Cerebellar cortex (tissue), 1 donor: Measurements from ENCODE around the gene SIGLEC12.

Experiments
- DNase-seq: peaks from one replicate; pipeline ENCODE4 v3.0.0-alpha.2; 2015; ENCODE audit warnings: low spot score

Gene SIGLEC12

DNA sequence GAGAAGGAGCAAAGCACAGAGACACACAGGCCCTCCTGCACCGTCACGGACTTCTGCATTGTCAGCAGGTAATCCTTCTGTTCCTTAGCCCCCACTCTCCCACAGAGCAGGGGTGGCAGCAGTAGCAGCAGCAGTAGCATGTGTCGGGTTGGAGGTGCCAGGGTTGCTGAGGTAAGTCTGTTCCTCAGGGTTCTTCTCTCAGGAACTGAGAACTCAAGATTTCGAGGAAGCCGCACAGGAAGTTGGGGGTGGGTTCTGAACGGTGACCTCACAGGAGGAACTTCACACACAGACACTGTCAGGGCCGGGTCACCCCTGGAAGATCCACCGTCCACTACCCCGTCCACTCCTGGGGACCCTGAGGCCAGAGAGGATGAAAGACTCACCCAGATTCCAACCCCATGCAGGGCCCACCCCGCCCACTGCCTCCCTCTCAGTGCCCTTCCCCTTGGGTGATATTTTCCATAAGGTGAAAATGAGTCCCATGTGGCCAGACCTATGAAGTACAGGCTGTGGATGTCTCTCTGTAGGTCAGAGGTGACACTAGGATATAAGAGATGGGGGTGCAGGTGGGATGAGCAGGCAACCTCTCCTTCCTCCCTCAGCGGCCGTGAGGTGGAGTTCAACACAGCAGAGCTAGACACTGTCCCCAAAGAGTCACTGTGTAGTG, at the start of gene SIGLEC12:
SIGLEC12 (minus strand) TSS at position 207 of the 670 bp plus-strand sequence; CDS start at position 140, 67 bp downstream.
- DNase-seq: no peak

DNA sequence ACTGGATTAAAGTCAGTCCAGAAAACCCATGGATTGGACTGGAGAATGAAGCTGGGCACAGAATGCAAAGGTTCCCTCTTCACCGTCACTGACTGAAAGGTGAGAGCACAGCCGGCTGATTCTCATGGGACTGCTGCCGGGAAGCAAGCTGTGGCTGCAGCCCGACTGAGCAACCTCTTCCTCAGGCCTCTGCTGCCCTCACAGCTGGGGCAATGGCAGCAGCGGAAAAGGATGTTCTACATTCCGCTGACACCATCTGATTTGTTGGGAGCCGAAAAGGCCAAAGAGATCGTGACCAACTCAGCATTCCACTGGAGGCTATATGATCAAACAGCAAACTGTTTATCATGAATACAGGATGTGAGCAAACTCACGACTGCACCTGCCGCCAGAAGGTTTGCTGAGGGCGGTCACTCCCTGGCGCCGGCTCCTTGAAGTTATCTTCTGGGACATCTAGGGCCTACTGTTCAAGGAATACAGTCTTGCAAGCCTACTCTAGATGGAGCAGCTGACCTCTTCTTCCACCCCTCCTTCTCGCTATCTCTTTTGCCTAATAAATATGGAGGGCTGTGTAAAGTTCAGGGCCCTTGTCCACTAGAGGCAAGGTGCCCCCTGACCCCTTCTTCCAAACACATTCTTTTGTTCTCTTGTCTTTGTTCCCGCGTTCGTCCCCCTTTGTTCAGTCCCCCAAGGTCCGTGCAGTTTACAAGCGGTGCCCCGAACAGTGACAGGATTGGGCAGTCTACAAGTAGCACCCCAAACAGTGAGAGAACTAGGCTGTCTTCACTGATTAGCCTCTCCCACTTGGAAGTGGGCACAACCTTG, 49.5 kb upstream of the SIGLEC12 start:
- no peak for DNase-seq

DNA sequence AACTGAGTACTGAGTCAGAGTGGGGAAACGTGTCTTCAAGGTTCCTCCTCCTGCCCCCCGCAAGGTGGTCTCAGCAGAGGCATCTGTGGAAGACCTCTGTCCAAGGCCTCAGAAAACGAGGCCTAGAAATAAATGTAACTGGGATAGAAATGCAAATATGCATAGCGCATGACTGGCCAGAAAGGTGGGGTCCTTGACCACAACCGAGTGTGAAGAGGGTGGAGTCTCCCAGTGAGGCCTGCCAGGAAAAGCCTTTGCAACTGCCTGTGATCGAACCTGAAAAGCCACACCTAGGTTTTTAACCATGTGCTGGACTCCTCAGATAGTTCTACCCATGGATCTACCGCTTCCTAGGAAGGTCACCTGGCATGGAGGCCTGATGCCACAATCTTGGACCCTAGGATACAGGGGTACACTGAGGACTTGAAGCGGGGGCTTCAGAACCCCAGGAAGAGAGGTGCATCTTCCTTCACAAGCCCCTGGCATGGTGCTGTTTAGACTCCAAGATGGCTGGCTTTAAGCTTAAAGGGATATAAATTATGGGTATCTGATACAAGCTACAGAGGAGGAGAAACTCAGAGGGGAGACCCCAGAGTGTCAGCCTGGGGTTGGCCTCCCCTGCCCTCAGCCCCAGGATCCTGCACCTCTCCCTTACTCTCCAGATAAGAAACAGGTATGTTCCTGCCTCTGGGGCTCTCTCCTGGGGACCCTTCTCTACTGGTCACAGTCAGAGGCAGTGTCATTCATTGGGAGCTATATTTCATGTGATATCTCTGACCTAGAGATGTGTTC, 48.1 kb upstream of the SIGLEC12 start:
- DNase-seq: no peak

DNA sequence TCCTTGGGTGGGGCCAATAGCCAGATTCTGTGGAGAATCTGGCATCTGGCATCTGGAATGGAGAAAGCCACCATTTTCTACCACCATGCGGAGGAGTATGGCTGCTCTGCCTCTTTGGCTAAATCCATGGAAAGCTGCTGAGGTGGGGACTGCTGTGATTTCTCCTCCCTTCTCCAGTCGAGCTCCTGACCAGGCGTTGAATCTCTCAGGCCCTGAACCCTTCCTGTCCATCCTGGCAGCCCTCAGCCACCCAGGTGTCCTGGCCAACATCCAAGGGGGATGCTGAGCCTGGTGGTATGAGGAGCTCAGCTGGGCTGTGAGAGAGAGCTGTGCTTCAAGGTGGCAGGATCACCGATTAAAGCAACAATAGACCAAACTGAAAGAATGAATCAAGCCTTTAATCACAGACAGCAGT, 47.3 kb upstream of the SIGLEC12 start:
- no peak for DNase-seq

DNA sequence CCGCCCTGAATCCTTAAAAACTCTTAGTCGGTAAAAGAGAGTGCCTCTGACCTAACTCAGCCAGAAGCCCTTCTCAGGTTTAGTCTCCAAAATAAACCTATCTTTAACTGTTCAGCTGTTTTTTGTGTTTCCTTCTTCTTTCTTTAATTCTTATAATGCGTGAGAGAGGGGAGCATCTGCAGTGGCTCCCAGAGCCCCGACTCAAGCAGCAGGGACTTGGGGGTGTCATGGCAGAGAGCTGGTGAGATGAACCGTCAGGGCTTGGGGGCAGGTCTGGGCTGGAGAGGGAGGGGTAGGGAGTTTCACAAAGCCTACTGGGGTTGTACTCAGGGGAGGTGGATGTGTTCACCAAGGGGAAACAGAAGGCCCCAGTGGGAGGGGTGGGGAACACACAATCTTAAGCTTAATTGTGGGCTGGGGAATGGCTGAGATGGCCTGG, 46.6 kb upstream of the SIGLEC12 start:
- DNase-seq: no peak

DNA sequence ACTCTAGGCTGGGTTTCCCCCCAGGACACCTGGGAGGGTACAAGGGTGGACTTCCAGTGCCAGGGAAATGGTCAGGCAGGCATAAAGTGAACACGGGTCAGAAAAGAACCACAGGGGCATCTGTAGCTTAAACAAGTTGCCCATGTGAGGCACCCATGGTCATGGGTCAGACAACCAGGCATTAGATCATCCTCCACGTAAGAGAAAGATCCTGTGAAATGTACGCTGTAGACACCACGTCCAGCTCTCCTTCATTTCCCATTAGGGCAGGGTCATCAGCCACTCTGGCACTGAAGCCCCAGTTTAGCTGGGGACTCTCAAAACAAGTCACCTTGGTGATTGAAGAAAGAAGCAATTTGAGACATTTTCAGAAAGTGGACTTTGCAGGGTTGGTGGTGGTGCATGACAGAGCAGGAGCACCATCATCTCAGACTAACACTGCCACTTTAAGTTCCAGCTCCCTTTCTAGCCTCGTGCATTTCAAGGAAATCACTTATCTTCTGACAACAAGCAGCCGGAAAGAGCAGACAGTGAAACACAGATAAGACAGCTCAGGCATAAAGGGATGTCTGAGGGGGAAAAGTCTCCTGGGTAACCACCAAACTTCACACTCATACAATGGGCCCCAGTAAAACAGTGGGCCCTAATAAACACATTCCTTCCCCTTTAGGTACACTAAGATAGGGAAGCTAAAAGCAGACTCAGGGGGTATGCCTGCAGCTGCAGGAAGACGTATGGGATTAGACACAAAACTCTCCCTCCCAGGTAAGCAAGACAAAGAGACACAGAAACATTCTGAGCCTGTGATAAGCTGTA, 46.0 kb upstream of the SIGLEC12 start:
- no peak for DNase-seq

DNA sequence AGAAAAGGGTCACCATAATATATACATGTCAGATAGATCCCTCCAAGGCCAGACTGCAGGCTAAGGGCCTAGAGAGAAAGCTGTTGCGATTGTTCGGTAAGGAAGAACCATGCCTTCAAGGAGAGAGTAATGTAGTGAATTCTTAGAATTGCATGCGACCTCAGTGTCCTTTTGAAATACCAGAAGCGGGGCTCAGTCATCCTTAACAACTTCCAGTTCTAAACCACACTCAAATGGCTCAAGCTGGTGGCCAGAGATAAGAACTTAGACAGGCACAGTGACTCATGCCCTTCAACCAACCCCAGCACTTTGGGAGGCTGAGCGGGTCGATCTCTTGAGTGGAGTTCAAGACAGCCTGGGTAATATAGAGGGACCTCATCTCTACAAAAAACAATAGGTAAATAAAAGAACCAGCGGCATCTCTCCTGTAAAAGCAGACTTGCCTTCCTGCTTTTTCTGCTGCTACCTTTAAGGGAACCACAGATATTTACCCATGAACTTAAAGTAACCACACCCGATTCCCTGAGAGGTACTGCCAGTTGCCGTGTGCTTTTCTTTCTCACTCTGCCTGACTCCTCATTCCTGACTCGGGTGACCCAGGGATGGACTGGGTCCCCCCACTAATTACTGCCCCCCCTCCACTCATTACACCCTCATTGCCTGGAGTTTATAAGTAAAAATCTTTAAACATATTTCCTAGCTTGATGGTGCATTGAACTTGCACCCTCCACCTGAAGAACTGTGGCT, 45.2 kb upstream of the SIGLEC12 start:
- no peak for DNase-seq

DNA sequence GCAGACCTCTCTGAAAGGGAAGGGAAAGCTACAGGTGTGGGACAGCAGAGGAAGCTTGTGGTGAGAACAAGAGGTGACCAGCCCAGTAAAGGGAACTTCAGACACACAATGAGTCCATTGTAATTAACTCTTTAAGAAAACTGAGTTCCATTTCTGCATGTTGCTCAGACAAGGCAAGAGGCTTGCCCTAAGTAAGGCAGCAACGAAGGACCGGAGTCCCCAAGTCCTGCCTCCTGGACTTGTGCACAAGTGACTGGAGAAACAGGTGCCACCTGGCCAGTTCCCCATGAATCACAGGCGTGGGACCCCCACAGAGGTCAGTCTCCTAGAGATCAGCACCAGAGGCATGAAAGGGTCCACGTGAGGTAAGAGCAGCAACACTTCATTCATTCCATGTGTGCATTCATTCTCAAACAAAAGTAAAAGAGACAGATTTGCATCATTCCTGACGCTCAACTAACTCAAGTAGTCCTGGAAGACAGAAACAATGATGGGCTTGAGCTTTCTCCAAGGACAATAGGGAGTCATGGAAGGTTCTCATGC, 44.6 kb upstream of the SIGLEC12 start:
- no peak for DNase-seq

DNA sequence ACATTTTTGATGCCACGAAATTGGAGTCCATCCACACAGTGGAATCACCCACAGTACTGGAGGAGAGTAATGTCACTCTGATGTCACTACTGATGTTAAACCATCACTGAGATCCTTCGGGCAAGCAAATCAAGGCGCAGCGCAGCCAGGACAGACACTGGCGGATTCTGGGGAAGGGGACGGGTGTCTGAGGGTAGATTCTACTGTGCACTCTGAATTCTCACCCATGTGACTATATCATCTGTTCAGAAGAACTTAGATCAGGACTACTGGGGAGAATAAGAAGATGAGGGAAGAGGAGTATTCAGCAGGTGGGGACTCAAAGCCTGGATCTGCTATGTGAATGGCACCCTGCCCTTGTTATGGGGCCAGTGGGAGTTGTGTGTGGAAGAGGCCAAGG, 42.4 kb upstream of the SIGLEC12 start:
- DNase-seq: no peak

DNA sequence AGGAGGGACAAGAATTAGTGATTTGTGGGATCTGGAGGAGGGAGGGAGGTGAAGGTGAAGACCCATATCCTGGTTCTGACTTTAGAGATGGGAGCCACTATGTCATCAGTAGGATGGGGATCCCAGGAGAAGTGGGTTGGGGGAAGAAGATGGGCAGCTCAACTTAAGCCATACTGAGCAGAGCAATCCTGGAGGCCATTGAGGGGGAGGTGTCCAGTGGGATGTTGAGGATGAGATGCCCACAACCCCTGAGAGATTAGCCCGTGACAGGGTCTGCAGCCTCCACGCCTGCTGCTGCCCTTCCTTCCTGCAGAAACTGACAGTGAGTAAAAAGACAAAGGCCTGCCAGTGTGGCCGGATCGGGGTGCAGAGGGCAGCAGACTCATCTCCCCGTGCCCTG, 41.1 kb upstream of the SIGLEC12 start:
- DNase-seq: no peak

DNA sequence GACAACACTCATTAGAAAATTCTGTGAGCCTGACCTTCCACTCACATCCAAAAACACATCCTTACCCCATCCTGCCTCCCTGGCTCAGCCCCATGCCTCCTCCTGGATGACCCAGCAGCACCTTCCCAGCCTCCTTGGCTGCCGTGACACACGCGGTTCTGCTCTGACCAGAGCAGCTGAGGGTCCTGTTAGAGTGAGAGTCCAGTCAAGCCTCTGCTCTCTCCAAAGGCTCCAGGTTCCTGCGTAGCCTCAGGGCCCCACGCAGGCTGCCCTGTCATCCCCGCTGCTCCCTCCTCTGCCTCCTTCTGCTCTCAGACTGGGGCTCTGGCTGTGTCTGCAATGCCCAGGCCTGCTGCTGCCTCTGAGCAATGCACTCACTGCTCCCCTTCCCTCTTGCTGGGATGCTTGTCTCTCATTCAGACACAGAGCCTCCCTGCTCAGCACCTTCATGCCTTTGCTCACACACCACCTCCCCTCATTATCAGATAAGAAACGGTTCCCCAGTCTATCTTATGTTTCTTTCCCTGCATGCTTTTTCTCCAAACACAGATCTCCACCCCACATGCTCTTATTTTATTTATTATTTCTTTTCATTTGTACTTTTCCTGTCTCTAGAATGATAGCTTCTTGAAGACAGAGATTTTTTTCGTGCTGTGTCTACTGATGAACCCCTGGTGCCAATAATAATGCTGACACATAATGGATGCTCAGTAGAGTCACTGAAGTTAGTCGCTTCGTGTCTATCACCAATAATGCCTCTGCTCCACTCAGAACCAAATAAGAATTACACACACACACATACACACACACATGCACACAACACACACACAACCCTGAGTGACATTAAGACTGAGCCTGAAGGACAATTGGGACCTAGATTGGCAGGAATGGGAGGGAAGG, 40.1 kb upstream of the SIGLEC12 start:
- DNase-seq: no peak

DNA sequence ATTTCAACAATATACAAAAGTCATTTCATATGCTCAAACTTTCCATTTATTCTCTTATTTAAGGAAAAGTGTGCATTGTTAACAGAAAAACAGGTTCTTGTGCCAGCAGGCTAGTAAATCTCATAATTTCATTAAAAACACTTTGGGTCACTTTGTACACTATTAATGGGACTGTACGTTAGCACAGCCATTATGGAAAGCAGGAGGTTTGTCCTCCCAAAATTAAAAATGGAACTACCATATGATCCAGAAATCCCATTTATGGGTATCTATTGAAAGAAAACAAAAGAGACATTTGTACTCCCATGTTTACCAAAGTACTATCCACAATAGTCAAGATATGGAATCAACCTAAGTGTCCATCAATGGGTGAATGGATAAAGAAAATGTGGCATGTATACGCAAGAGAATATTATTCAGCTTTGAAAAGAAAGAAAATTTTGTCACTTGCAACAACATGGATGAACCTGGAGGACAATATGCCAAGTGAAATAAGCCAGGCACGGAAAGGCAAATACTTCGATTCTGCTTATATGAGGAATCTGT, 38.3 kb upstream of the SIGLEC12 start:
- DNase-seq: no peak

DNA sequence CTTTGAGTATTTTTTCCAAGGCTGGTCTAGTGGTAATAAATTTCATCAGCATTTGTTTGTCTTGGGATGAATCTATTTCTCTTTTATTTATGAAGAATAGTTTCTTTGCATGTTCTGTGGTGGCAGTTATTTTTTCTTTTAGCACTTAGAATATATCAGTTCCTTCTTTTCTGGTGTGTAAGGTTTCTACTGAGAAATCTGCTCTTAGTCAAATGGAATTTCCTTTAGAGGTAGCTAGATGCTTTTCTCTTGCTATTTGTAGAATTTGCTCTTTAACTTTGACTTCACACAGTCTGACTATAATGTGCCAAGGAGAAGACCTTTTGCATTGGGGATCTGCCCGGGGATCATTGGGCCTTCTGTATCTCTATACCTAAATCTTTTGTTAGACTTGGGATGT, 33.9 kb upstream of the SIGLEC12 start:
- DNase-seq: no peak

DNA sequence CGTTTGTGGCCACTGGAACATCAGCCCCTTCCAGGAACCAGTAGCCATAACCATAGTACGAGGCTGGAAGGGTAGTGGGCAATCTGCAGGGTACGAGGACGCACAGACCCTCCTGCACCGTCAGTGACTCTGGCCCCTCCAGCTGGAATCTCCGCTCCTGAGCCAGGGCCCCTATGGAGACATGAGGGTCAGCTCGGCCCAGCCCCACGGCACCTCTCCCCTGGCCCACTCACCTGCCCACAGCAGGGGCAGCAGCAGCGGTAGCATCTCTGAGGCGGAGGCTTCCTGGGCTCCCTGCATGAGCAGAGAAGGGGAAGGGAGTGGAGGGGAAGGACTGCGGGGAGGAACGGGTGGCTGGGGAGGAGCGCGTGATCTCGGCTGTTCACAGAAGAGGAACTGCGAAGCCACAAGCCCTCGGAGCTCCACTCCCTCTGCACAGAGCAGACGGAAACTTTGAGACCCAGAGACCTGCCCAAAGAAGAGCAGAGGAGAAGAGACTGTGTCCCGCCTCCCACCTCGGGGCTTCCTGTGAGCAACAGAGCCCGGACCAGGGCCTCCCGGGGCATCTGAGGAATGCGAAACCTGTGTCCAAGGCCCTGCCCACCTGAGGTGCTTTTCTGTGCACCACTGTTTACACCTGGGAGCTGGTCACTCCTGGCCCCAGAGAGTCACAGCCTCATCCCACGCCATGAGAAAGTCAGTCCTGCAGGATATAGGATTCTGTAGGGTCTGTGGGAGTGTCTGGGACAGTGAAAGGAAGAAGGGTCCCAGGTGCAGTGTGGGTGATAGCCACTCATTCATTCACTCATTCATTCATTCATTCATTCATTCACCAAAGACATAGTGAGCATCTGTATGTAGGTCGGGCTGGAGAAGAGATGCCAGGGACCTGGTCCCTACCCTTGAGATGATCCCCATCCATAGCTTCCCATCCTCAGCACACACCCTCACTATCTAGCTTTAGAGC, 30.0 kb upstream of the SIGLEC12 start, which contains the start of gene SIGLEC6:
SIGLEC6 (minus strand) TSS at position 322 of the 967 bp plus-strand sequence; CDS start at position 300, 22 bp downstream.
- DNase-seq: no peak

DNA sequence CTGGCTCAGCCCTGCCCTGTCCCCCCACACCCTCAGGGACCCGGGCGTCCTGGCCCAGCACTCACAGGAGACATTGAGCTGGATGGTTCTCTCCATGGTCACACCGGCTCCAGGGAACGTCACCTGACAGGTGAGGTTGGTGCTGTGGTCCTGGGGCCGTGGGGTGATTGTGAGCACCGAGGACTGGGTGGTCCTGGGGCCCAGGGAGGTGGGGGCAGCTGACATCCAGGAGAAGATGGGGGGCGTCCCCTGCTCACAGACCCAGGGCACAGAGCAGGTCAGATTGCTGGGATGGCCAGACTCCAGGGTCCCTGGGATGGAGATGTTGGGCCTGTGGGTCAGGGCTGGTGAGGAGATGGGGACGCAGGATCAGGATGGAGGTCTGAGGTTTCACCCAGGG, 29.0 kb upstream of the SIGLEC12 start:
- no peak for DNase-seq

DNA sequence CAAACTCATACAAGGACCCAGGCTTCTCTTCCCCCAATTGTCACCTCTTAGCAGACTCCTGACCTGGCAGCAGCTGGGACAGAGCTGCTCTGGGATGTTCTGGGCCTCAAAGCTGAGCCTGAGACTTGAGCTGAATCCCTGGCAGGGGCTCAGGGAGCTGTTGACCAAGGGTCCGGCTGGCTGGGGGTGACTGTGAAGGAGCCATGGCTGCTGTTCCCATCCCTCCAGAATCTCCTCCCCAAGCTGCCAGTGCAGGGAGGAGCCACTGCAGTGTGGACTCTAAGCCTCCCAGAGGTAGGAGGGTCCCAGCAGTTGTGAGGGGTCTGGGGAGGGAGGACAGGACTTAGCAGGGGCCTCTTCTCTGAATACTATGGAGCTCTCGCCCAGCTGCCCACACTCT, 27.7 kb upstream of the SIGLEC12 start:
- no peak for DNase-seq

DNA sequence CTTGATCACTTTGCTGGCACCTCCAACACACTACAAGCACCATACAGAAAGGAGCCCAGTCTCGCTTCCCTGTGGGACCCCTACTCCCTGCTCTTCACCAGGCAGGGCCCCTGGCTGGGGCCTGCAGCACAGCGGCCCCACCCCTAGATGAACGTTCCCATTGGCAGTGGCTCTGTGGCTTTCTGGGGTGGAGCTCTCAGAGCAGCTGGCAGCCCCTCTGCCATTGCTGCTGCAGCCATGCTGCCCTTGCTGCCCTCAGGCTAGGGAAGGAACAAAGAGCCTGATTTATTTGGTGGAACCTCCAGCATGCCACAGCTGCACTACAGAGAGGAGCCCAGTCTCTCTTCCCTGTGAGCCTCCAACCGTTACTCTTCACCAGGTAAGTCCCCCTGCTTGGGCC, 24.1 kb upstream of the SIGLEC12 start:
- no peak for DNase-seq

DNA sequence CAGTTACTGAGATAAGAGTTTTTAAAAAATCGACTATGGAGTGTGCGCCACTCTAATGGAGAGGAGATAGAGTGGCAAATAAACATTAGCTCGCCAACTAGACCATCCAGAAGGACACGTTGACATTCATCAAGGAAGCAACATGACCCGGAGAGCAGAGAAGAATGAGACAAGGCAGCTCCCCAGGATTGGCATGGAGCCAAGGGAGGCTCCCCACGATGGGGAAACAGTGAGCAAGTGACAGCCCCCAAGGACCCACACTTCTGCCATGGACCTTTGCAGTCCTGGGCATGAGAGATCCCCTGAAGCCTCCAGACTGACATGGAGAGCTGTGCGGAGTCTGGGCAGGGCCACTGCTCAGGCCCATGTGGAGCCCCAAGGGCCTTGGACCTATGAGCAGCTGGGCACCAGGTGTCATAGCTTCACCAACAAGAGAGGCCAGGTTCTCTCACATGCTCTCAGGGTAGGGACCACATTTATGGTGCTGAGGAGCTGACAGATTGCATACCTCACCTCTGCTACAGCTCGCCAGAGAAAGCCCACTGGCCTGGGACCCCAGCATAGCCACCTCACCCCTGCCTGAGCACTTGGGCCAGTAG, 23.2 kb upstream of the SIGLEC12 start:
- DNase-seq: no peak
